Bronchial epithelial cell (primary cell): ENCODE results near the gene PCSK7. TPM values are rescaled to one million over a fixed set of nuclear protein-coding genes. Genes with fewer than 3 reads are reported as not detected.
A peak's percentile ranks its signal among the peaks of the same experiment; 100 is the strongest.

ENCODE experiments used
- DNase-seq: peaks from one replicate; pipeline ENCODE4 v3.0.0-alpha.2; 2010; ENCODE audit warnings: low read depth
- FAIRE-seq: peaks from 2 replicates; lab custom pipeline; 2011; peaks lifted over from hg19 to GRCh38; lab: Jason Lieb, UNC
- H3K27me3 ChIP-seq: 2 replicates; pipeline ENCODE4 v1.5.1; 2011; ENCODE audit warnings: low read length; ENCODE audit not compliant: control insufficient read depth, insufficient read depth
- H3K36me3 ChIP-seq: 2 replicates; pipeline ENCODE4 v1.5.1; 2011; ENCODE audit warnings: low read length; ENCODE audit not compliant: control insufficient read depth, insufficient read depth
- H3K4me3 ChIP-seq: 2 replicates; pipeline ENCODE4 v1.5.1; 2011; ENCODE audit warnings: mild to moderate bottlenecking, low read depth, low read length, control low read depth
- CTCF ChIP-seq: IDR thresholded peaks from 2 replicates; pipeline ENCODE4 v1.5.1; 2011; ENCODE audit warnings: mild to moderate bottlenecking, moderate library complexity, low read length, control low read depth, inconsistent platforms; ENCODE audit not compliant: insufficient read depth, severe bottlenecking
- total RNA-seq: library from RNA; depleted of rRNA; stranded (reverse); fragments of >200 nt; gene quantifications from 2 replicates; pipeline ENCODE4 v1.2.1, GENCODE V29; 2014

The PCSK7 gene
- total RNA-seq, 1 donor from 2014 or later: 27.9 TPM

- Histone ChIP-seq H3K36me3 (peaks cover 5% of the 10 kb centered on the region), H3K27me3 (no peaks in the 10 kb centered on the region), H3K4me3 (no peak overlapping the region)
- FAIRE-seq (no peak), DNase-seq (no peak)
- no peak for TF ChIP-seq CTCF
These were observed 6.3 kb upstream of the PCSK7 start for GRCh38 chr11:117238221-117238620.

GRCh38 chr11:117232911-117233409 is 1.1 kb upstream of the PCSK7 start:
- TF ChIP-seq CTCF: no peak
- no peak for FAIRE-seq
- no peak for DNase-seq
- H3K36me3 ChIP-seq: peaks cover 10% of the 10 kb centered on the region
- no peaks in the 10 kb centered on the region for H3K27me3 ChIP-seq
- peak overlapping the region; percentile 50 for H3K4me3 ChIP-seq

GRCh38 chr11:117232092-117232878 is 412 bp upstream of the PCSK7 start, which contains the start of gene RNF214:
Gene RNF214 (plus strand): TSS chr11:117232671. CDS start chr11:117234273, 1,602 bp downstream.
- TF ChIP-seq CTCF: peak; percentile 74
- DNase-seq: peak; percentile 51
- FAIRE-seq: no peak

GRCh38 chr11:117230999-117231841 is 653 bp downstream of the PCSK7 start:
- FAIRE-seq (no peak), DNase-seq (no peak)
- H3K4me3 ChIP-seq: peak overlapping the region; percentile 50
- no peak for TF ChIP-seq CTCF
- peaks cover 15% of the 10 kb centered on the region for H3K36me3 ChIP-seq
- H3K27me3 ChIP-seq: no peaks in the 10 kb centered on the region

More at GRCh38 chr11:117232092-117232878, 412 bp upstream of the PCSK7 start, which contains the start of gene RNF214:
- H3K4me3 ChIP-seq: peak within 1 kb of the TSS; percentile 50
- no peaks in the 10 kb centered on the region for H3K27me3 ChIP-seq
- H3K36me3 ChIP-seq: peaks cover 10% of the 10 kb centered on the region

GRCh38 chr11:117230286-117230961 is 1.4 kb downstream of the PCSK7 start:
- DNase-seq: peak; percentile 15
- TF ChIP-seq CTCF: no peak
- Histone ChIP-seq H3K4me3 (peak overlapping the region; percentile 50), H3K36me3 (peaks cover 18% of the 10 kb centered on the region), H3K27me3 (no peaks in the 10 kb centered on the region)
- FAIRE-seq: peak; percentile 96
